GM21367 (cell line): ENCODE measurements around the gene RAB7A.
"Not testable (repeated sequence)": the region's sequence is repeated elsewhere in the genome, so short reads cannot be mapped to it uniquely, and the experiment has no call there.

Experiments used
- ATAC-seq: cut with Tn5 transposase; IDR thresholded peaks from one replicate; pipeline ENCODE4 v1.9.1; 2021; ENCODE audit not compliant: unreplicated experiment

Gene RAB7A

DNA sequence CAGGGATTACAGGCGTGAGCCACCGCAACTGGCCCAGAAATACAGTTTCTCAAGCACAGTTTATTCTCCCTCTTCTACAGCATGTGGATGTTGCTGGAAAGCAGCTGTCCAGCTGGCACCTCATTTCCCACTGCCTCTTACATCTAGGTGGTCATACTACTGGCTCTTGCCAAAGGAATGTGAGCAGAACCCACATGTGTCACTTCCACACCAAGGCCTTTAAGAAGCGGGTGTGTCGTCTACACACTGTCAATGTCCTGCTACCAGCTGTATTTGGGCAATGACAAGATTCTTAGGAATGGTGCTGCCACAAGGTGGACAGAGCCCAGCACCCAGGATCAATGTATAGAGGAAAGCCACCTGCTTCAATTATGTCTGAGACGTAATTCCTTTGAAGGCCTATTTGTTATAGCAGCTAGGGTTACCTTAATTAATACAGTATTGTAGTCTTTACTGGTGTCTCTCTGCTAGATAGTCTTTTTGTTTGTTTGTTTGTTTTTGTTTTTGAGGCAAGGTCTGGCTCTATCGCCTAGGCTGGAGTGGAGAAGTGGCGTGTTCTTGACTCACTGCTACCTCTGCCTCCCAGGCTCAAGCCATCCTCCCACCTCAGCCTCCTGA lies 15.1 kb upstream of the RAB7A start:
- no peak for ATAC-seq

- ATAC-seq: no peak
Measured at GRCh38 chr3:128712848-128713247, 13.1 kb upstream of the RAB7A start.

DNA sequence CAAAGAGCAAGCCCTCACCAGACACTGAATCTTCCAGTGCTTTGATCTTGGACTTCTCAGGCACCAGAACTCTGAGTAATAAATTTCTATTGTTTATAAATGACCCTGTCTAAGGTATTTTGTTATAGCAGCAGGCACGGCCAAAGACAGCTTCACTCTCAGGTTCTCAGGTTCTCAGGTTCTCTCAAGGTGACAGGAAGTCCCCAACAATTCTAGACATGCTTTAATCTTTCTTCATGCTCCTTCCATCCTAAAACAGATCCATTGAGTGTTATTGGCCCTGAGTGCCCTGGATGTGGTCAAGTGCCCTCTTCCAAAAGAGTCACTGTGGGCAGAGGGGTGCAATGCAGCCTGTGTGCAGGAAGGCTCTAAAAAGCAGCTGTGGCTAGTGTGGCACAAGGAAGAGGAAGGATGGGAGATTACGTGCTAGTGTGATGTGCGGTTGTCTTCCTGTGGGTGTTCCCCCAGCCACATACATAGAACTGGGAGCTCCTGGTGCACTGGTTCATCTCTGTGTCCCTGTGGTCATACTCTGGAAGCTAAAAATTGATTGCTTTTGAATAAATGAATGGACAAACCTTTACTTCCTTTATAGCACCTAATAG lies 11.0 kb upstream of the RAB7A start:
- no peak for ATAC-seq

- not testable (repeated sequence) for ATAC-seq
Measured at GRCh38 chr3:128718892-128719291, 7.1 kb upstream of the RAB7A start.

- no peak for ATAC-seq
Measured at GRCh38 chr3:128720891-128721290, 5.1 kb upstream of the RAB7A start.

GRCh38 chr3:128723477-128723876 lies 2.5 kb upstream of the RAB7A start:
- ATAC-seq: no peak

GRCh38 chr3:128725547-128726022 lies 398 bp upstream of the RAB7A start:
- ATAC-seq: no peak

- no peak for ATAC-seq
Measured at GRCh38 chr3:128727059-128727458, 1.1 kb downstream of the RAB7A start.

GRCh38 chr3:128727485-128727884 lies 1.5 kb downstream of the RAB7A start:
- ATAC-seq: no peak

GRCh38 chr3:128727996-128728395 lies 2.0 kb downstream of the RAB7A start:
- ATAC-seq: no peak

DNA sequence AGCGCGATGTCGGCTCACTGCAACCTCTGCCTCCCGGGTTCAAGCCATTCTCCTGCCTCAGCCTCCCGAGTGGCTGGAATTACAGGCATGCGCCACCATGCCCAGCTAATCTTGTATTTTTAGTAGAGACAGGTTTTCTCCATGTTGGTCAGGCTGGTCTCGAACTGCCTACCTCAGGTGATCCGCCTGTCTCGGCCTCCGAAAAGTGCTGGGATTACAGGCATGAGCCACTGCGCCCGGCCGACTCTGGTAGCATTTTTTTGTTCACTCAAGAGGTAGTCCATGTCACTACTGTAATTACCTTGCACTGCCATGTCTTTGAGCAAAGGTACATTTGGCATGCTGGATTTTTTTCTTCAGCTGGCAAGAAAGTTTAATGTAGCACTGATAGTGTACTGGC lies 2.5 kb downstream of the RAB7A start:
- ATAC-seq: not testable (repeated sequence)

GRCh38 chr3:128730471-128730870 lies 4.5 kb downstream of the RAB7A start:
- no peak for ATAC-seq

DNA sequence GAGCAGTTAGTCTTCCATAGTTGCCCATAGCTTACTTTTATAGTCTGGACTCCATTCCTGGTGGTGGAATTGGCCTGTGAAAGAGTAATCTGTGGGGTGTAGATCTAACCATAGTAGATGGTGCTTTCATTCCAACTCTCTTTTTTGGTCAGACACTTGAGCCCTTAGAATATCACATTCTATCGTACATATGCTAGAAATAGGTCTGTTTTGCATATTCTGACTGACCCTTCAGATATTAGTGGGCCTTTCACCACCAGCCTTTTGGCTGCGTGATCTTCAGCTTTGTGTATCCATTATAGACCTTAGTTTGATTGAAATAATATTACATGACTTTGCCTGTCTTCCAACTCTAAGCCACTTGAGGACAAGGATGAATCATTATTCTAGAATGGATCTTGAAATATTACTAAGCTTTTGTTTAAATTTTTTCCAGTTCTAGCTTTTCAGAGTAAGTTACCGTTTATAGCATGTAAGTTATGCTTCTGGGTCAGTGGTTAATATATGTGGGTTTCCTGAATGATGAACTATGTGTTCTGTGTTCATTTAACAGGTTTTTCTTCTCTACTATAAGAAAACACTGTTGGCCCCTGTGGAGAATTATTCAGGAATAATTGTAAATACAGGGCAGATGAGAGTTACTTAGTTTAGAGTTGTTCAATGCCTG lies 8.7 kb downstream of the RAB7A start:
- ATAC-seq: no peak

- no peak for ATAC-seq
Measured at GRCh38 chr3:128735287-128735686, 9.3 kb downstream of the RAB7A start.

DNA sequence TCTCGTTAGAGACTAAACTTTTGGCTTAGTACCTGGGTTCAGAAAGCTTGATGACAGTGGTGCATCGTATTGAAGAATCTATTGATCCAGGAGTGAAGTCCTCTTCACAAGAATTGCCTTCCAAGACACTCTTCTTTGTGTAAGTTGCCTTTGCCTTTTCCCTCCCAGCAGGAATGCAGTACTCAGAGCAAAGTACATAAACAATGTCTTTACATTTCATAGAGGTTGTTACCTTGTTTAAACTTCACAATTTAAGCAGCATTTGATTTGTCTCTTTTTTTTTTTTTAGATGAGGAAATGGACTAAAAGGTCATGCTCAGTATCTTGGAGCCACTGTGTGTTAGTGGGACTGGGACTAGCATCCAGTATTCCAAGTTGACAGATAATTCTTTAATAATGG lies 9.9 kb downstream of the RAB7A start:
- ATAC-seq: no peak

DNA sequence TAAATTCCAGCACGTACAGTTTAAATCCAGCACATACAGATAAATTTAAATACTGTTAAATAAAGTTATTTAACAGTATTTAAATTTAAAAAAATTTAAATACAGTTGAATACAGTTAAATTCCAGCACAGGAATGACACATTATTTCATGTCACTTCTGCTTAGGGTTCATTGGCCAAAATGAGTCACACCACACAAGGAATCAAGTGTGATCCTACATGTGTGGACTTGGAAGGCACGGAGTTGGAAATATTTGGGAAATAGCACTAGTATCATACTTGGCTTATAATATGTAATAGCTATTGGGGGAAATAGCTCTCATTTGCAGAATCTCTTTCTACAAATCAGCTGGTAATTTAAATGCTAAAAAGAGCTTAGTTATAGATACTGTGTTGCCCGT lies 10.6 kb downstream of the RAB7A start:
- ATAC-seq: no peak

- ATAC-seq: no peak
Measured at GRCh38 chr3:128740621-128741020, 14.6 kb downstream of the RAB7A start.

GRCh38 chr3:128742821-128743594 lies 17.0 kb downstream of the RAB7A start:
- ATAC-seq: no peak

GRCh38 chr3:128745742-128746141 lies 19.8 kb downstream of the RAB7A start:
- no peak for ATAC-seq

DNA sequence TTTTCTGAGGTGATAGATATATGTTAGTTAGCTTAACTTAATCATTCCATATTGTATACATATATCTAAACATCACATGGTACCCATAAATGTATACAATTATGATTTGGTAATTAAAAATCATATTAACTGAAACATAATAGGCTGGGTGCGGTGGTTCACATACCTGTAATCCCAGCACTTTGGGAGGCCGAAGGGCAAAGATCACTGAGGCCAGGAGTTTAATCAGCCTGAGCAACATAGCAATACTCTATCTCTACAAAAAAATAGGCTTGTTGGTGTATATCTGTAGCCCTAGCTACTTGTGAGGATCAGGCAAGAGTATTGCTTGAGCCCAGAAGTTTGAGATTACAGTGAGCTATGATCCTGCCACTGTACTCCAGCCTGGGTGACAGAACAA lies 20.9 kb downstream of the RAB7A start:
- no peak for ATAC-seq

GRCh38 chr3:128748557-128748956 lies 22.6 kb downstream of the RAB7A start:
- no peak for ATAC-seq

DNA sequence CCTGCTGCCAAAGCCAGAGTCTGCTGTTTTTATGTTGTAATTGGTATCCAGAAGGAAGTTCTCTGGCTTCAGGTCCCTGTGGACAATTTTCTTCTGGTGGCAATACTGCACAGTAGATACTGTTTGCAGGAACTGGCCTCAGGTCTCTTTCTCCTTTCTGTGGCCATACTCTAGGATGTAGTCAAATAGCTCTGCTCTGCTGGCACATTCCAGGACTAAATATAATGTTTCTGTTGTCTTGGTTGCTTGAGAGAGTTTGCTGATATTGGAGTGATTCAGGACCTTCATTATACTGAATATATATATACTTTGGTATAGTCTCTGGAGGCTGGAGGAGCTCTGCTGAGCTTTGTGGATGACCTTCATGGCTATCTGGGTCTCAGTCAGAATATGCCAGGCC lies 23.1 kb downstream of the RAB7A start:
- ATAC-seq: no peak
